GM12891 (cell line): ENCODE data around the gene DNAJC30.

Source experiments
- PAX5 ChIP-seq: IDR thresholded peaks from 2 replicates; pipeline ENCODE4 v1.6.1; 2011; ENCODE audit warnings: low read length, moderate library complexity, mild to moderate bottlenecking; ENCODE audit not compliant: insufficient read depth, severe bottlenecking
- POLR2A ChIP-seq: IDR thresholded peaks from 2 replicates; pipeline ENCODE4 v1.6.1; 2011; ENCODE audit warnings: low read depth, low read length, control low read depth
- POLR2AphosphoS5 ChIP-seq: IDR thresholded peaks from 2 replicates; pipeline ENCODE4 v1.6.1; 2011; ENCODE audit warnings: low read depth, low read length, control low read depth
- POU2F2 ChIP-seq: IDR thresholded peaks from 2 replicates; pipeline ENCODE4 v1.6.1; 2011; ENCODE audit warnings: low read depth, mild to moderate bottlenecking, control low read depth, low read length, moderate library complexity
- SPI1 ChIP-seq: IDR thresholded peaks from 2 replicates; pipeline ENCODE4 v1.6.1; 2011; ENCODE audit warnings: low read depth, low read length, control low read depth
- TAF1 ChIP-seq: IDR thresholded peaks from 2 replicates; pipeline ENCODE4 v1.6.1; 2011; ENCODE audit warnings: low read depth, low read length, control low read depth

GRCh38 chr7:73701357-73701995 lies 18.2 kb upstream of the DNAJC30 start:
- TF ChIP-seq POU2F2 (no peak), POLR2A (no peak), TAF1 (no peak), SPI1 (no peak), POLR2AphosphoS5 (no peak), PAX5 (no peak)
